Measurements from ENCODE around the gene PSMB7. TPM values are rescaled to one million over a fixed set of nuclear protein-coding genes. Genes with fewer than 3 reads are reported as not detected.

PSMB7 gene
- total RNA-seq, 1 donor from 2014 or later: 183 TPM

- H3K36me3 ChIP-seq (ENCODE audit: insufficient read depth, low read length): peaks cover 10% of the 10 kb centered on the region
- H3K4me3 ChIP-seq (ENCODE audit: insufficient read depth, low read depth, low read length): no peak overlapping the region
- peaks cover 51% of the 10 kb centered on the region for H3K4me1 Mint-ChIP-seq (ENCODE audit: low read depth, unreplicated experiment)
- peaks cover 3% of the 10 kb centered on the region for H3K36me3 Mint-ChIP-seq (ENCODE audit: low read depth, unreplicated experiment)
- peaks cover 89% of the 10 kb centered on the region for H3K79me2 ChIP-seq (ENCODE audit: insufficient read depth, low read length)
- no peaks in the 10 kb centered on the region for H3K27me3 ChIP-seq (ENCODE audit: insufficient read depth, low read length)
- H3K27ac Mint-ChIP-seq (ENCODE audit: unreplicated experiment): no peak overlapping the region
- no peak overlapping the region for H3K4me3 Mint-ChIP-seq (ENCODE audit: unreplicated experiment)
- no peaks in the 10 kb centered on the region for H3K9me3 Mint-ChIP-seq (ENCODE audit: unreplicated experiment)
- no peak overlapping the region for H3K9ac ChIP-seq (ENCODE audit: low read length)
- H2AFZ ChIP-seq (ENCODE audit: low read depth, low read length): no peak overlapping the region
- no peaks in the 10 kb centered on the region for H3K9me3 ChIP-seq (ENCODE audit: insufficient read depth, low read depth, low read length)
- TF ChIP-seq CTCF (IDR thresholded peaks at IDR 0.05; ENCODE audit: insufficient read depth, low read depth, low read length) (no peak), EZH2 (IDR thresholded peaks at IDR 0.05; ENCODE audit: insufficient read depth, low read length) (no peak)
- FAIRE-seq: no peak
- peak overlapping the region; percentile 60 for H3K27ac ChIP-seq (ENCODE audit: low read depth, low read length)
- H3K4me1 ChIP-seq (ENCODE audit: insufficient read depth, low read length): peaks cover 44% of the 10 kb centered on the region
- no peak for DNase-seq (ENCODE audit: low read depth)
- peak overlapping the region; percentile 61 for H3K4me2 ChIP-seq (ENCODE audit: low read length)
- no peaks in the 10 kb centered on the region for H3K27me3 Mint-ChIP-seq (ENCODE audit: low read depth, unreplicated experiment)
- H4K20me1 ChIP-seq (ENCODE audit: insufficient read depth, low read length): peaks cover 96% of the 10 kb centered on the region
Measured at GRCh38 chr9:124394596-124394995, 20.6 kb downstream of the PSMB7 start.

- no peak overlapping the region for H2AFZ ChIP-seq (ENCODE audit: low read depth, low read length)
- H3K4me2 ChIP-seq (ENCODE audit: low read length): peak overlapping the region; percentile 61
- H3K4me3 ChIP-seq (ENCODE audit: insufficient read depth, low read depth, low read length): no peak overlapping the region
- H3K9ac ChIP-seq (ENCODE audit: low read length): peak overlapping the region; percentile 41
- H3K9me3 ChIP-seq (ENCODE audit: insufficient read depth, low read depth, low read length): no peaks in the 10 kb centered on the region
- TF ChIP-seq EZH2 (IDR thresholded peaks at IDR 0.05; ENCODE audit: insufficient read depth, low read length) (no peak), CTCF (IDR thresholded peaks at IDR 0.05; ENCODE audit: insufficient read depth, low read depth, low read length) (no peak)
- Mint-ChIP-seq H3K27ac (ENCODE audit: unreplicated experiment) (peak overlapping the region; percentile 5), H3K4me3 (ENCODE audit: unreplicated experiment) (no peak overlapping the region), H3K27me3 (ENCODE audit: low read depth, unreplicated experiment) (no peaks in the 10 kb centered on the region), H3K36me3 (ENCODE audit: low read depth, unreplicated experiment) (peaks cover 1% of the 10 kb centered on the region), H3K4me1 (ENCODE audit: low read depth, unreplicated experiment) (peaks cover 51% of the 10 kb centered on the region), H3K9me3 (ENCODE audit: unreplicated experiment) (no peaks in the 10 kb centered on the region)
- H3K79me2 ChIP-seq (ENCODE audit: insufficient read depth, low read length): peaks cover 89% of the 10 kb centered on the region
- peak overlapping the region; percentile 60 for H3K27ac ChIP-seq (ENCODE audit: low read depth, low read length)
- H4K20me1 ChIP-seq (ENCODE audit: insufficient read depth, low read length): peaks cover 96% of the 10 kb centered on the region
- no peaks in the 10 kb centered on the region for H3K27me3 ChIP-seq (ENCODE audit: insufficient read depth, low read length)
- FAIRE-seq (no peak), DNase-seq (ENCODE audit: low read depth) (no peak)
- H3K4me1 ChIP-seq (ENCODE audit: insufficient read depth, low read length): peaks cover 40% of the 10 kb centered on the region
- H3K36me3 ChIP-seq (ENCODE audit: insufficient read depth, low read length): peaks cover 10% of the 10 kb centered on the region
Measured at GRCh38 chr9:124394167-124394566, 21.1 kb downstream of the PSMB7 start.

GRCh38 chr9:124392871-124393460 lies 22.3 kb downstream of the PSMB7 start:
- H3K9me3 ChIP-seq (ENCODE audit: insufficient read depth, low read depth, low read length): no peaks in the 10 kb centered on the region
- H3K9ac ChIP-seq (ENCODE audit: low read length): peak overlapping the region; percentile 43
- Mint-ChIP-seq H3K4me3 (ENCODE audit: unreplicated experiment) (no peak overlapping the region), H3K9me3 (ENCODE audit: unreplicated experiment) (no peaks in the 10 kb centered on the region), H3K27me3 (ENCODE audit: low read depth, unreplicated experiment) (no peaks in the 10 kb centered on the region), H3K27ac (ENCODE audit: unreplicated experiment) (peak overlapping the region; percentile 86), H3K36me3 (ENCODE audit: low read depth, unreplicated experiment) (peaks cover 3% of the 10 kb centered on the region), H3K4me1 (ENCODE audit: low read depth, unreplicated experiment) (peaks cover 58% of the 10 kb centered on the region)
- H3K4me2 ChIP-seq (ENCODE audit: low read length): peak overlapping the region; percentile 61
- H3K4me3 ChIP-seq (ENCODE audit: insufficient read depth, low read depth, low read length): no peak overlapping the region
- peaks cover 96% of the 10 kb centered on the region for H4K20me1 ChIP-seq (ENCODE audit: insufficient read depth, low read length)
- TF ChIP-seq CTCF (IDR thresholded peaks at IDR 0.05; ENCODE audit: insufficient read depth, low read depth, low read length): peak; percentile 58
- no peak for TF ChIP-seq EZH2 (IDR thresholded peaks at IDR 0.05; ENCODE audit: insufficient read depth, low read length)
- no peaks in the 10 kb centered on the region for H3K27me3 ChIP-seq (ENCODE audit: insufficient read depth, low read length)
- peaks cover 38% of the 10 kb centered on the region for H3K4me1 ChIP-seq (ENCODE audit: insufficient read depth, low read length)
- H3K79me2 ChIP-seq (ENCODE audit: insufficient read depth, low read length): peaks cover 89% of the 10 kb centered on the region
- peaks cover 10% of the 10 kb centered on the region for H3K36me3 ChIP-seq (ENCODE audit: insufficient read depth, low read length)
- DNase-seq (ENCODE audit: low read depth): peak; percentile 95
- peak overlapping the region; percentile 60 for H3K27ac ChIP-seq (ENCODE audit: low read depth, low read length)
- H2AFZ ChIP-seq (ENCODE audit: low read depth, low read length): no peak overlapping the region
- FAIRE-seq: peak; percentile 32
